ENCODE data around the gene LRRC27. TPM values are rescaled to one million over a fixed set of nuclear protein-coding genes. Genes with fewer than 3 reads are reported as not detected.

Gene LRRC27
- total RNA-seq, 2 experiments from 2014 or later: 3.6 to 4.1 TPM

- ChIA-PET CTCF (interaction anchor here (0.6 to 0.8 kb wide), 2 partner anchors 12 to 133 kb away, joined by 3 read pairs; no protein-coding TSS in a partner anchor), POLR2A (no interaction called here)
- Mint-ChIP-seq H3K27me3 (no peaks in the 10 kb centered on the region), H3K36me3 (ENCODE audit: low read depth) (no peaks in the 10 kb centered on the region), H3K27ac (no peak overlapping the region), H3K4me1 (no peaks in the 10 kb centered on the region), H3K9me3 (ENCODE audit: low read depth) (peaks cover 2% of the 10 kb centered on the region), H3K4me3 (no peak overlapping the region)
- intact Hi-C loops (cut with DNase I, micrococcal nuclease): no loop called here
- no peak for ATAC-seq
- no peak for DNase-seq
These were observed 23.8 kb downstream of the LRRC27 start for GRCh38 chr10:132355754-132356153.

GRCh38 chr10:132356621-132357195, 24.7 kb downstream of the LRRC27 start:
- no peaks in the 10 kb centered on the region for H3K4me1 Mint-ChIP-seq
- intact Hi-C loops (cut with DNase I, micrococcal nuclease): no loop called here
- CTCF ChIA-PET: no interaction called here
- ATAC-seq (no peak), DNase-seq (no peak)
- no peak overlapping the region for H3K27ac Mint-ChIP-seq
- H3K9me3 Mint-ChIP-seq (ENCODE audit: low read depth): peaks cover 2% of the 10 kb centered on the region
- POLR2A ChIA-PET: no interaction called here
- no peaks in the 10 kb centered on the region for H3K27me3 Mint-ChIP-seq
- no peaks in the 10 kb centered on the region for H3K36me3 Mint-ChIP-seq (ENCODE audit: low read depth)
- no peak overlapping the region for H3K4me3 Mint-ChIP-seq

GRCh38 chr10:132357286-132358058, 25.5 kb downstream of the LRRC27 start:
- Mint-ChIP-seq H3K4me1 (no peaks in the 10 kb centered on the region), H3K4me3 (no peak overlapping the region), H3K27ac (no peak overlapping the region), H3K9me3 (ENCODE audit: low read depth) (peaks cover 2% of the 10 kb centered on the region), H3K27me3 (no peaks in the 10 kb centered on the region), H3K36me3 (ENCODE audit: low read depth) (no peaks in the 10 kb centered on the region)
- intact Hi-C loops (cut with DNase I, micrococcal nuclease): no loop called here
- POLR2A ChIA-PET: no interaction called here
- DNase-seq: no peak
- ATAC-seq: no peak
- CTCF ChIA-PET: no interaction called here

- no peak for ATAC-seq
- no peaks in the 10 kb centered on the region for H3K27me3 Mint-ChIP-seq
- ChIA-PET CTCF (interaction anchor here (1.4 to 2.8 kb wide), 3 partner anchors 21 to 100 kb away, joined by 3 to 8 read pairs (median 5); no protein-coding TSS in a partner anchor), POLR2A (no interaction called here)
- no peak for DNase-seq
- H3K36me3 Mint-ChIP-seq (ENCODE audit: low read depth): no peaks in the 10 kb centered on the region
- peaks cover 2% of the 10 kb centered on the region for H3K9me3 Mint-ChIP-seq (ENCODE audit: low read depth)
- no peak overlapping the region for H3K27ac Mint-ChIP-seq
- no peaks in the 10 kb centered on the region for H3K4me1 Mint-ChIP-seq
- no peak overlapping the region for H3K4me3 Mint-ChIP-seq
- intact Hi-C loops (cut with DNase I, micrococcal nuclease): no loop called here
These were observed 27.5 kb downstream of the LRRC27 start for GRCh38 chr10:132359305-132360040.

GRCh38 chr10:132360766-132361447, 28.9 kb downstream of the LRRC27 start:
- intact Hi-C loops (cut with DNase I, micrococcal nuclease): no loop called here
- CTCF ChIA-PET: interaction anchor here (0.6 to 2.8 kb wide), 12 partner anchors 8 to 171 kb away, joined by 3 to 8 read pairs (median 3); no protein-coding TSS in a partner anchor

GRCh38 chr10:132361581-132362101, 29.6 kb downstream of the LRRC27 start:
- intact Hi-C loops (cut with DNase I, micrococcal nuclease): no loop called here
- peaks cover 2% of the 10 kb centered on the region for H3K9me3 Mint-ChIP-seq (ENCODE audit: low read depth)
- H3K27me3 Mint-ChIP-seq: no peaks in the 10 kb centered on the region
- ATAC-seq: no peak
- H3K36me3 Mint-ChIP-seq (ENCODE audit: low read depth): peaks cover 3% of the 10 kb centered on the region
- DNase-seq: no peak
- ChIA-PET POLR2A (no interaction called here), CTCF (interaction anchor here (0.6 to 2.8 kb wide), 7 partner anchors 8 to 73 kb away, joined by 3 to 8 read pairs (median 3); no protein-coding TSS in a partner anchor)
- no peaks in the 10 kb centered on the region for H3K4me1 Mint-ChIP-seq
- H3K4me3 Mint-ChIP-seq: no peak overlapping the region
- no peak overlapping the region for H3K27ac Mint-ChIP-seq

More at GRCh38 chr10:132360766-132361447, 28.9 kb downstream of the LRRC27 start:
- POLR2A ChIA-PET: no interaction called here
- Mint-ChIP-seq H3K27me3 (no peaks in the 10 kb centered on the region), H3K4me1 (no peaks in the 10 kb centered on the region), H3K27ac (no peak overlapping the region), H3K4me3 (no peak overlapping the region), H3K9me3 (ENCODE audit: low read depth) (peaks cover 2% of the 10 kb centered on the region), H3K36me3 (ENCODE audit: low read depth) (peaks cover 3% of the 10 kb centered on the region)
- peak; percentile 63 for DNase-seq
- peak; percentile 56 for ATAC-seq

GRCh38 chr10:132362151-132362611, 30.2 kb downstream of the LRRC27 start:
- H3K9me3 Mint-ChIP-seq (ENCODE audit: low read depth): peaks cover 2% of the 10 kb centered on the region
- POLR2A ChIA-PET: interaction anchor here (0.7 kb wide), 1 partner anchor 67 kb away, joined by 3 read pairs; no protein-coding TSS in a partner anchor
- H3K27ac Mint-ChIP-seq: no peak overlapping the region

GRCh38 chr10:132363376-132363775, 31.4 kb downstream of the LRRC27 start:
- CTCF ChIA-PET: interaction anchor here (1.3 to 1.5 kb wide), 2 partner anchors 13 to 96 kb away, joined by 3 read pairs; no protein-coding TSS in a partner anchor
- Mint-ChIP-seq H3K4me1 (no peaks in the 10 kb centered on the region), H3K36me3 (ENCODE audit: low read depth) (peaks cover 3% of the 10 kb centered on the region), H3K4me3 (no peak overlapping the region), H3K27ac (no peak overlapping the region), H3K9me3 (ENCODE audit: low read depth) (no peaks in the 10 kb centered on the region), H3K27me3 (no peaks in the 10 kb centered on the region)
- POLR2A ChIA-PET: no interaction called here
- DNase-seq: no peak
- no peak for ATAC-seq
- intact Hi-C loops (cut with DNase I, micrococcal nuclease): no loop called here

More at GRCh38 chr10:132362151-132362611, 30.2 kb downstream of the LRRC27 start:
- CTCF ChIA-PET: interaction anchor here (0.7 to 1.5 kb wide), 3 partner anchors 14 to 97 kb away, joined by 3 read pairs; no protein-coding TSS in a partner anchor
- Mint-ChIP-seq H3K36me3 (ENCODE audit: low read depth) (peaks cover 3% of the 10 kb centered on the region), H3K27me3 (no peaks in the 10 kb centered on the region), H3K4me3 (no peak overlapping the region), H3K4me1 (no peaks in the 10 kb centered on the region)
- intact Hi-C loops (cut with DNase I, micrococcal nuclease): no loop called here
- DNase-seq (no peak), ATAC-seq (no peak)

GRCh38 chr10:132363921-132364593, 32.1 kb downstream of the LRRC27 start:
- ATAC-seq (peak; percentile 43), DNase-seq (no peak)
- Mint-ChIP-seq H3K4me3 (no peak overlapping the region), H3K36me3 (ENCODE audit: low read depth) (peaks cover 3% of the 10 kb centered on the region), H3K9me3 (ENCODE audit: low read depth) (no peaks in the 10 kb centered on the region), H3K4me1 (no peaks in the 10 kb centered on the region), H3K27me3 (no peaks in the 10 kb centered on the region), H3K27ac (no peak overlapping the region)
- intact Hi-C loops (cut with DNase I, micrococcal nuclease): loop anchor here in 1 of 2 experiments (1.0 kb wide), 1 partner anchor 22 kb away; no protein-coding TSS in a partner anchor
- CTCF ChIA-PET: interaction anchor here (1.5 kb wide), 1 partner anchor 12 kb away, joined by 3 read pairs; no protein-coding TSS in a partner anchor
- POLR2A ChIA-PET: no interaction called here

- no peaks in the 10 kb centered on the region for H3K4me1 Mint-ChIP-seq
- no peak overlapping the region for H3K4me3 Mint-ChIP-seq
- POLR2A ChIA-PET: no interaction called here
- H3K27ac Mint-ChIP-seq: no peak overlapping the region
- peak; percentile 75 for DNase-seq
- no peaks in the 10 kb centered on the region for H3K9me3 Mint-ChIP-seq (ENCODE audit: low read depth)
- intact Hi-C loops (cut with DNase I, micrococcal nuclease): loop anchor here in 1 of 2 experiments (1.0 kb wide), 1 partner anchor 22 kb away; no protein-coding TSS in a partner anchor
- no peaks in the 10 kb centered on the region for H3K27me3 Mint-ChIP-seq
- CTCF ChIA-PET: no interaction called here
- H3K36me3 Mint-ChIP-seq (ENCODE audit: low read depth): peaks cover 3% of the 10 kb centered on the region
- peak; percentile 43 for ATAC-seq
These were observed 32.6 kb downstream of the LRRC27 start for GRCh38 chr10:132364594-132364970.
